ENCODE measurements around the gene CASTOR1. TPM values are rescaled to one million over a fixed set of nuclear protein-coding genes. Genes with fewer than 3 reads are reported as not detected.
A peak's percentile ranks its signal among the peaks of the same experiment; 100 is the strongest.

CASTOR1 gene
- total RNA-seq, 1 donor from 2014 or later = 9.8 TPM

DNA sequence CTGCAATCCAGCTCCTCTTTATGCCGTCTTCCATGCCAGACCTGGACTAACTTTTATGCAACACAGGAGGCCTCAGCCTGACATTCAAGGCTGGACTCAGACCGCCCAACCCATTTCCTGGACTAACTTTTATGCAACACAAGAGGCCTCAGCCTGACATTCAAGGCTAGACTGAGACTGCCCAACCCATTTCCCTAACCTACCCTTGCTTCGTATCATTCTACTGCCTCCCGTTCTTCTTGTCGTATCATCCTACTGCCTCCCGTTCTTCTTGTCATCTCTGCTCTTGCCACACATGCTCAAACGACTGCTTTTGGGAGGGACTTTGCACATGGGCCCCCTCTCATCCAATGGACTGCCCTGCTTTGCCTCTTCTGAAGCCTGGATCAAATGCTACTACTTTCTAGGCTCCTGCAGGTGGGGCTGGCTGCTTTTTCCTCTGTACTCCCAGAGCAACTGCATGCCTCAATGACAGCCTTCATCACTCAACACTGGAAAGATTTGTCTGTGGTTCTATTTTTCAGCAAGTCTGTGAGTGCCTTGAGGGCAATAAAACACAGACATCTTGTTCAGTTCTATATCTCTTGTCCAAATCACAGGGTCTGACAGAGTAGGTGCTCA is 29.6 kb upstream of the CASTOR1 start:
- no peak for DNase-seq (ENCODE audit: low read depth)

GRCh38 chr22:30317778-30318177 is 28.5 kb upstream of the CASTOR1 start:
- no peak for DNase-seq (ENCODE audit: low read depth)

- DNase-seq (ENCODE audit: low read depth) = no peak
These were observed 26.8 kb upstream of the CASTOR1 start for GRCh38 chr22:30315962-30316576.

DNA sequence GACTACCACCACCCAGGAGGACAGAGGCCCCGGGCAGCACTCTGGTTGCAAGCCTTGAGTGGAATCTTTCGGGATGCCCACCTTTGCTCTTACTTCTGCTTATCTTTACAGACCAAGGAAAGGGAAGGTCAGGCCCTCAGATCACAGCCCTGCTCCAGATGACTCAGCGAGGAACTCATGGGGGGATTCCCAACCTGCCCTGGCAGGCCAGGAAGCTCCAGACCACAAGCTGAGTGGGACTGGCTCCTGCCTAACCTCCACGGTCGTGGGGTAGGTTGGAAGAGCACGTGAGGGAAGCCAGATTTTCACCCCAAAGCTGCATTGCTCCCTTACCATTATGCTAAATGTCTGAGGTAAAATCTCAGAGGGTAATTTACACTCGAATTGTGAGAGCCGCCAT is 25.6 kb upstream of the CASTOR1 start:
- peak; percentile 67 for DNase-seq (ENCODE audit: low read depth)

- no peak for DNase-seq (ENCODE audit: low read depth)
These were observed 24.4 kb upstream of the CASTOR1 start for GRCh38 chr22:30313527-30314363.

GRCh38 chr22:30312053-30312452 is 22.7 kb upstream of the CASTOR1 start:
- DNase-seq (ENCODE audit: low read depth) = peak; percentile 89

- peak; percentile 96 for DNase-seq (ENCODE audit: low read depth)
These were observed 21.8 kb upstream of the CASTOR1 start for GRCh38 chr22:30310881-30311771.

GRCh38 chr22:30309951-30310741 is 20.8 kb upstream of the CASTOR1 start:
- DNase-seq (ENCODE audit: low read depth) = peak; percentile 98

DNA sequence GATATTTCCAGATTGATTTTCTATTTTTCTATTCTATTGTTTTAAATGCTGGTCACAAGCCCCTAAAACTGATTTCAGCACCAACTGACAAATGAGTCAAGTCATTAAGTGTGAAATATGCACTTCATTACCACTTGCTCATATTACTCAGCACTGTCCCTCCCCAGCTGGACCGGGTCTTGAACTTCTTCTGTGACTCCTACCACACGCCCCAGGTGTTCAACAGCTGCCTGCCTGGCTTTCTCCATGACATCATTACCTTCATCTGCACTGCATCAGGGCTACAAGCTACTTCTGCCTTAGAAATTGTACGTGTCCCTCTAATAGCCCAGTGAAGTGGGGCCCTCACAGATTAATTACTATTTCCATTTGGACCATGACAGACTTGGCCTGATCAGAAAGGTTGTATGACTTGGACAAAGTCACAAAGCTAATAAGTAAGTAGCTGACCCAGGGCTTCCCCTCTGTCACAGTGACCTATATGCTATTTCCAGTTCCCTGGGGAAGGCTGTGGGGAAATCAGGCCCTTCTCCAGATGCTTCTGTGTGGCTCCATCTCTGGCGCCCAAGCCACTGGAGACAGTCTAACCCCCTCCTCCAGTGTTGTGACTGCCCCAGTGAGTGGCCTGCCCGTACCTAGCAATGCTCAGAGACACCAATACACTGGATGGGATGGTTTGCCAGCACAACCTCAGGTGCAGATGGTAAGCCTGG is 19.4 kb upstream of the CASTOR1 start:
- peak; percentile 75 for DNase-seq (ENCODE audit: low read depth)

GRCh38 chr22:30308093-30308492 is 18.8 kb upstream of the CASTOR1 start:
- DNase-seq (ENCODE audit: low read depth) = no peak

- no peak for DNase-seq (ENCODE audit: low read depth)
These were observed 17.8 kb upstream of the CASTOR1 start for GRCh38 chr22:30307041-30307574.

DNA sequence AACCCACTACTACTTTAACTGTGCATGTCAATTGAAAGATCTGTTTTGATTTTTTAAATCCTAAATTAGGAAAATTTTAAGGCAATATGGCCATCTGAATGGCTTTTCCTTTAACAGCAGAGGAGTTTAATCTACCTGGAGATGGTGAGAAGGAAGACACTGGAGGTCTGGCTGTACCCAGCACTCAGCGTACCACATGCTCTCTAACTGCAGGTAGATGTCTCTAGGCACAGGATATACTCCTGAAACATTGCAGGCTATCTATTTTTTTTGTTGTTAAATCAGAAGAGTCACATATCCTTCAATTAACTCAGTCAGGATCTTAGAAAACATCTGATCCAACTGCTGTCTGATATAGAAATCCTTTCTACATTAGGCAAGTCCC is 17.3 kb upstream of the CASTOR1 start:
- DNase-seq (ENCODE audit: low read depth) = no peak

GRCh38 chr22:30305906-30306626 is 16.8 kb upstream of the CASTOR1 start:
- peak; percentile 62 for DNase-seq (ENCODE audit: low read depth)

DNA sequence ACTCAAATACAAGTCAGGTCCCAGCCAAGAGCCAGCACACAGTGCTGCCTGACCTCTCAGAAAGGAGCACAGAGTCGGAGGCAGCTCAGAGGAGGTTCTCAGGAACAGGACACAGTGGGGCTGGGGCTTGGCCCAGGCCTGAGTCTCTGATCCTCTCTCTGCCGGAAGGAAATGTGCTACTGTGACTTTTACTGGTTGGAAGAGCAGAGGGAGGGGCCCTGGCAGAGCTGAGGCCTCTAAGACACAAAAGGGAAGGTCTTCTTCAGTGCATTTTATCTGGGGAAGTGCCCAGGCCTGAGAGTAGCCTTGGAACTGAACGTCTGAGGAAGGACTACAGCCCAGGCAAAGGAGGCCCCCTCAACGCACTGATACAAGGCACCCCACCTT is 16.2 kb upstream of the CASTOR1 start:
- DNase-seq (ENCODE audit: low read depth) = no peak

DNA sequence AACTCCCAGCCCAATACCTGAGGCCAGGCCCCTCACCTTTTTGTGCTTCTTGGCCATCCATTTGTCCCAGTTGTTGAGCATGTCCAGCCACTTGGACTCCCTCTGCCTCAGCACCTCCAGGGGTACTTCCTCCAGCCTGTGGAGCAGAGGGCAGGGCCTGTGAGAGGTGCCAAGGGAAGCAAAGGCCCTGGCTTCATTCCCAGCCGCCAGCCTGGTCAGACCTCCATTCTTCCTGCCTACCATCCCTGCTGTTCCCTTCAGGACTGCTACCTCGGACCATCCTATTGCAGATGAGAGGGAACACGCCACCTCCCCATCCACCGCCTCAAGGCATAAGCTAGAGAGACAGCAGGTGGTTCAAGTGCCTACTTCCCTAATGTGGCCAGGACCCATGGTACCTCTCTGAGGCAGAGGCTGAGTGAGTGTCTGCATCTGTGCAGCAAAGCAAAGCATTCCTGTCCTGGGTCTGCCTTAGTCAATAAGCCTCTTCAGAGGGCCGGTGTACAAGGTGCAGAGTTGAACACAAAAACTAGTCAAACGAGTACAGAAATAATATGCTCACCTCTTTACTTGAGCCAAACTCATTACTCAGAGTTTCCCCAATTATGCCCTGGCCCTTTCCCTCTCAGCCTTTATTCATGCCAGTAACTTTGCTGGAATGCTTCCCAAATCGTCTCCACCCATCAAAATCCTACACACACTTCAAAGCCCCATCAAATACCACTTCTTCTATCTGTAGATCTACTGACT is 15.4 kb upstream of the CASTOR1 start:
- DNase-seq (ENCODE audit: low read depth) = peak; percentile 33

DNA sequence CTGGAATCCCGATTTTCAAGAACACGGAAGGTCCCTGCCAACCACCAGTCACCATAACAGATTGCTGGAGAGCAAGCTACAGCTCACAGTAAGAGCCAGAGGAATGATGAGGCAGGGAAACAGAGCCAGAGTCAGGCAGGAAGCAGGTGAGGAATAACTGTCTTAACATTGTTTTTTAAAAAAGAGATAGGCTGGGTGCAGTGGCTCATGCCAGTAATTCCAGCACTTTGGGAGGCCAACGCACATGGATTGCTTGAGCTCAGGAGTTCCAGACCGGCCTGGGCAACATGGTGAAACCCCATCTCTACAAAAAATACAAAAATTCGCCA is 13.5 kb upstream of the CASTOR1 start:
- DNase-seq (ENCODE audit: low read depth) = no peak

- peak; percentile 79 for DNase-seq (ENCODE audit: low read depth)
These were observed 12.9 kb upstream of the CASTOR1 start for GRCh38 chr22:30301995-30302809.

GRCh38 chr22:30299322-30299721 is 10.0 kb upstream of the CASTOR1 start:
- DNase-seq (ENCODE audit: low read depth) = no peak
